ENCODE data around the gene UBXN10.

DNA sequence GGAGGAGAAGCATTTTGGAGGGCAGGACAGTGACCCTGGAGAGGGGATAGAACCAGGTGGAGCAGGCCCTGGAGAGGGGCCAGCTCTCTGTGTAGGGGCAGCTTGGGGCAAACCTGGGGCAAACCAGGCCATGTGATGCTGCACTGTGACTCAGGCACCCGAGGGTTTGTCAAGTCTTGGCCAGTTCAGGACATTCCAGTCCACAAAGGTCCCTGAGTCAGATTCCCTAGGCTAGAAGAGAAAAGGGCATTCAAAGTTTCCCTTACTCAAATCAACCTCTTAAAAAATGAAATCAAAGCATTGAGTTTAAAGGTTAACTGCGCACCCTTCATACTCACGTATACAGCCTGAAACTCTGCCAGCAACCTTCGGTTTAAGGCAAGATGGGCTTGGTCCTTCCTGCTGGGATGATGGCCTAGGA is 25.6 kb downstream of the UBXN10 start:
- TF ChIP-seq CTCF (IDR thresholded peaks at IDR 0.05) (no peak), POLR2A (IDR thresholded peaks at IDR 0.05) (no peak)
